ENCODE results near the gene CUBN. TPM values are rescaled to one million over a fixed set of nuclear protein-coding genes. Genes with fewer than 3 reads are reported as not detected.

Gene CUBN
- total and polyA plus RNA-seq, 9 of the 15 experiments (the other 6 are each of a cell fraction or from before 2014, with no cell fraction given): 0.04 to 0.33 (median 0.09) TPM

- Histone ChIP-seq H3K9me1 (ENCODE audit: control insufficient read depth, insufficient read depth, low read length) (no peaks in the 10 kb centered on the region), H3K27ac (ENCODE audit: extremely low read depth, low read depth, low read length) (no peak overlapping the region), H3K79me2 (ENCODE audit: control insufficient read depth, insufficient read depth, low read length) (no peaks in the 10 kb centered on the region), H3K4me3 (no peak overlapping the region), H4K20me1 (replicated peaks; ENCODE audit: control insufficient read depth, insufficient read depth, low read length) (no peaks in the 10 kb centered on the region), H2AFZ (ENCODE audit: low read depth, low read length) (no peak overlapping the region), H3K9ac (ENCODE audit: insufficient read depth in 1 of 2, low read depth in 2 of 2, low read length in 2 of 2) (no peak overlapping the region), H3K4me2 (ENCODE audit: insufficient read depth, low read length) (no peak overlapping the region), H3K9me3 (replicated peaks; ENCODE audit: control insufficient read depth, insufficient read depth, low read depth, low read length) (no peaks in the 10 kb centered on the region), H3K4me1 (replicated peaks in 1 of 2; ENCODE audit: control insufficient read depth in 2 of 2, insufficient read depth in 2 of 2, low read length in 2 of 2) (peaks cover 0 to 5% of the 10 kb centered on the region in 2 experiments; a peak in 1 of 5 replicates), H3K36me3 (ENCODE audit: control insufficient read depth, insufficient read depth, low read length) (no peaks in the 10 kb centered on the region), H3K27me3 (ENCODE audit: control insufficient read depth in 2 of 2, insufficient read depth in 2 of 2, low read length in 2 of 2) (no peaks in the 10 kb centered on the region)
- ChIA-PET CTCF (ENCODE audit: low intra/inter-chr PET ratio) (no interaction called here), POLR2A (no interaction called here)
- DNase-seq (ENCODE audit: extremely low read depth in 1 of 4, low spot score in 3 of 4) (no peak), ATAC-seq (no peak), FAIRE-seq (no peak)
- no peak for TF ChIP-seq ZNF77 (CRISPR knock-in tag; IDR thresholded peaks at IDR 0.05)
- TF ChIP-seq RBM15 (IDR thresholded peaks at IDR 0.05; ENCODE audit: insufficient read depth, low read length): no peak
- no peak for TF ChIP-seq NFE2 (IDR thresholded peaks at IDR 0.05; ENCODE audit: low read depth)
- intact Hi-C loops (cut with micrococcal nuclease) (no loop called here), in situ Hi-C loops (cut with MboI) (no loop called here)
- no TSS peak for BruUV-seq (replicated peaks)
Measured at GRCh38 chr10:17074541-17074847, 55.1 kb downstream of the CUBN start.

DNA sequence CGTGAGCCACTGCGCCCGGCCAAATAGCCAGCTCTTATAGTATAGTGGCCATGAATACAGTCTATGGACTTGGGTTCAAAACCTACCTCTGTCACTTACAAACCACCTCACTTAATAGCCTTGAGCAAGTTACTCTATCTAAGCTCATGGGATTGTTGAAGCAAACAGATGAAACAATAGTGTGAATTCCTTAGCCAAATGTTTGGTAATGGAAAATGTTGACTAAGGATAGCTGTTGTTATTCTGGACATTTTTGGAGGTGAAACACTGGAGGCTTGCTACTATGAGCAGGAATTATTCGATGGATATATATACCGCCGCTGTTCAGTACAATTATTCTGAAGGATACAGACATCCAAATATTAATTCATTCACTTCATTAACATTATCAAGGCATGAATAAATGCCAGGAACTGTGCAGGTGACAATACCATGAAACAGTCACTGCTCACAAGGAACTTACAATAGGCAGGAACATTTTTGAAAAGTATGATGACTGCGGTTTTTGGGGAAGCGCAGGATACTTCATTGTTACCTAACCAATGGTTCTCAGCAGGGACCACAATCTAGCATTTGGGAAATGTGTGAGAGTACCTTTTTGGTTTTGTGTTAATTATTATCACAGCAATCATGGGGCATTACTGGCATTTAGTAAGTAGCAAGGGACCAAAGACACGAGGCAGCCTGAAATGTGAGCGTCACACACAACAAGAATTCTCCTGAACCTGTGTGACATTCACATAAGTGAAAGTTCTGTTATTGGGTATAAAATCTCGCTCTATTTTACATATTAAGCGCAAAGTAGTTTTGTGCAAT lies 55.7 kb downstream of the CUBN start:
- H3K36me3 ChIP-seq (ENCODE audit: control insufficient read depth, insufficient read depth, low read length): no peaks in the 10 kb centered on the region
- H3K27me3 ChIP-seq (ENCODE audit: control insufficient read depth in 2 of 2, insufficient read depth in 2 of 2, low read length in 2 of 2): no peaks in the 10 kb centered on the region
- H3K4me1 ChIP-seq (replicated peaks in 1 of 2; ENCODE audit: control insufficient read depth in 2 of 2, insufficient read depth in 2 of 2, low read length in 2 of 2): peaks cover 0 to 5% of the 10 kb centered on the region in 2 experiments; a peak in 1 of 5 replicates
- H3K4me3 ChIP-seq: no peak overlapping the region
- in situ Hi-C loops (cut with MboI): no loop called here
- no peak for ATAC-seq
- intact Hi-C loops (cut with micrococcal nuclease): no loop called here
- H3K4me2 ChIP-seq (ENCODE audit: insufficient read depth, low read length): no peak overlapping the region
- no peaks in the 10 kb centered on the region for H3K9me1 ChIP-seq (ENCODE audit: control insufficient read depth, insufficient read depth, low read length)
- no peak overlapping the region for H2AFZ ChIP-seq (ENCODE audit: low read depth, low read length)
- no peak for FAIRE-seq
- CTCF ChIA-PET (ENCODE audit: low intra/inter-chr PET ratio): no interaction called here
- no peak for TF ChIP-seq COPS2 (conservative IDR thresholded peaks at IDR 0.05)
- no peak for TF ChIP-seq SNAPC5 (CRISPR knock-in tag; IDR thresholded peaks at IDR 0.05)
- TF ChIP-seq MTF1 (CRISPR knock-in tag; IDR thresholded peaks at IDR 0.05; ENCODE audit: borderline replicate concordance): no peak
- TF ChIP-seq ZNF133 (CRISPR knock-in tag; IDR thresholded peaks at IDR 0.05): no peak
- TF ChIP-seq CREM (IDR thresholded peaks at IDR 0.05; ENCODE audit: low read depth): no peak
- TF ChIP-seq, protein P1, sequence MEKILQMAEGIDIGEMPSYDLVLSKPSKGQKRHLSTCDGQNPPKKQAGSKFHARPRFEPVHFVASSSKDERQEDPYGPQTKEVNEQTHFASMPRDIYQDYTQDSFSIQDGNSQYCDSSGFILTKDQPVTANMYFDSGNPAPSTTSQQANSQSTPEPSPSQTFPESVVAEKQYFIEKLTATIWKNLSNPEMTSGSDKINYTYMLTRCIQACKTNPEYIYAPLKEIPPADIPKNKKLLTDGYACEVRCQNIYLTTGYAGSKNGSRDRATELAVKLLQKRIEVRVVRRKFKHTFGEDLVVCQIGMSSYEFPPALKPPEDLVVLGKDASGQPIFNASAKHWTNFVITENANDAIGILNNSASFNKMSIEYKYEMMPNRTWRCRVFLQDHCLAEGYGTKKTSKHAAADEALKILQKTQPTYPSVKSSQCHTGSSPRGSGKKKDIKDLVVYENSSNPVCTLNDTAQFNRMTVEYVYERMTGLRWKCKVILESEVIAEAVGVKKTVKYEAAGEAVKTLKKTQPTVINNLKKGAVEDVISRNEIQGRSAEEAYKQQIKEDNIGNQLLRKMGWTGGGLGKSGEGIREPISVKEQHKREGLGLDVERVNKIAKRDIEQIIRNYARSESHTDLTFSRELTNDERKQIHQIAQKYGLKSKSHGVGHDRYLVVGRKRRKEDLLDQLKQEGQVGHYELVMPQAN (IDR thresholded peaks at IDR 0.05; ENCODE audit: borderline replicate concordance): no peak
- TF ChIP-seq ZNF232 (CRISPR knock-in tag; IDR thresholded peaks at IDR 0.05): no peak
- no peak for TF ChIP-seq FOXJ3 (CRISPR knock-in tag; IDR thresholded peaks at IDR 0.05)
- no peak for TF ChIP-seq JUND (IDR thresholded peaks at IDR 0.05; ENCODE audit: borderline replicate concordance, low read depth, low read length)
- no peak for TF ChIP-seq JUND (tag; IDR thresholded peaks at IDR 0.05; ENCODE audit: borderline replicate concordance, low read depth, low read length)
- no peak for TF ChIP-seq ZNF277 (CRISPR knock-in tag; IDR thresholded peaks at IDR 0.05; ENCODE audit: borderline replicate concordance)
- POLR2A ChIA-PET: no interaction called here
- no peak for DNase-seq (ENCODE audit: extremely low read depth in 1 of 4, low spot score in 3 of 4)
- BruUV-seq (replicated peaks): no TSS peak
- H4K20me1 ChIP-seq (replicated peaks; ENCODE audit: control insufficient read depth, insufficient read depth, low read length): no peaks in the 10 kb centered on the region
- H3K27ac ChIP-seq (ENCODE audit: extremely low read depth, low read depth, low read length): no peak overlapping the region
- H3K79me2 ChIP-seq (ENCODE audit: control insufficient read depth, insufficient read depth, low read length): no peaks in the 10 kb centered on the region
- WGBS (ENCODE audit: insufficient coverage, low coverage, missing lambda C conversion rate): 72% methylated on average over 12 of the region's 12 CpGs
- no peak overlapping the region for H3K9ac ChIP-seq (ENCODE audit: insufficient read depth in 1 of 2, low read depth in 2 of 2, low read length in 2 of 2)
- H3K9me3 ChIP-seq (replicated peaks; ENCODE audit: control insufficient read depth, insufficient read depth, low read depth, low read length): no peaks in the 10 kb centered on the region

All from K562 (cell line).